ENCODE data around the gene TRAPPC2. TPM values are rescaled to one million over a fixed set of nuclear protein-coding genes. Genes with fewer than 3 reads are reported as not detected.

The TRAPPC2 gene
- total RNA-seq, 1 donor from 2014 or later, result 16.6 TPM

DNA sequence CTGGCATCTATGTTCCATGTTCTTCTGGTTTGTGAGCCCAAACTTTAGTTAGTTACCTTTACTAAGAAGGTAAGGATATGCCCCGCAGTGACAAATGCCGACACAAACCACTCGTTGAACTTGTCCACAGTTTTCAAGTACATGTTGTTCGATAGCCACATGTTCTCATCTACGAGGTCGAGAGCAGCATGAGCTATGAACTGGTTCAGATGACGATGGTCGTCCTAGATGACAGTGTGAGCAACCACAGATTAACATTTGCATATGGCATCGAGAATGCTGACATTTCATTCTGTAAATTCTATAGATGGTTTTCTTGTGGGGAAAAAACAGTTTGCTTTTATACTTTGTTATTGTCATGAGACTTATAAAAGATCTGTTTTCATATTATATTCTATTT lies 18.0 kb downstream of the TRAPPC2 start:
- no peaks in the 10 kb centered on the region for H3K27me3 ChIP-seq
- H3K27ac ChIP-seq, result no peak overlapping the region
- TF ChIP-seq, protein P1, sequence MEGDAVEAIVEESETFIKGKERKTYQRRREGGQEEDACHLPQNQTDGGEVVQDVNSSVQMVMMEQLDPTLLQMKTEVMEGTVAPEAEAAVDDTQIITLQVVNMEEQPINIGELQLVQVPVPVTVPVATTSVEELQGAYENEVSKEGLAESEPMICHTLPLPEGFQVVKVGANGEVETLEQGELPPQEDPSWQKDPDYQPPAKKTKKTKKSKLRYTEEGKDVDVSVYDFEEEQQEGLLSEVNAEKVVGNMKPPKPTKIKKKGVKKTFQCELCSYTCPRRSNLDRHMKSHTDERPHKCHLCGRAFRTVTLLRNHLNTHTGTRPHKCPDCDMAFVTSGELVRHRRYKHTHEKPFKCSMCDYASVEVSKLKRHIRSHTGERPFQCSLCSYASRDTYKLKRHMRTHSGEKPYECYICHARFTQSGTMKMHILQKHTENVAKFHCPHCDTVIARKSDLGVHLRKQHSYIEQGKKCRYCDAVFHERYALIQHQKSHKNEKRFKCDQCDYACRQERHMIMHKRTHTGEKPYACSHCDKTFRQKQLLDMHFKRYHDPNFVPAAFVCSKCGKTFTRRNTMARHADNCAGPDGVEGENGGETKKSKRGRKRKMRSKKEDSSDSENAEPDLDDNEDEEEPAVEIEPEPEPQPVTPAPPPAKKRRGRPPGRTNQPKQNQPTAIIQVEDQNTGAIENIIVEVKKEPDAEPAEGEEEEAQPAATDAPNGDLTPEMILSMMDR (IDR thresholded peaks at IDR 0.05), result no peak
- DNase-seq (no peak), ATAC-seq (no peak)
- H3K9me3 ChIP-seq, result no peaks in the 10 kb centered on the region
- intact Hi-C loops (cut with DNase I), result no loop called here
- no peak overlapping the region for H3K4me3 ChIP-seq
- no peaks in the 10 kb centered on the region for H3K4me1 ChIP-seq
- H3K36me3 ChIP-seq, result peaks cover 3% of the 10 kb centered on the region

DNA sequence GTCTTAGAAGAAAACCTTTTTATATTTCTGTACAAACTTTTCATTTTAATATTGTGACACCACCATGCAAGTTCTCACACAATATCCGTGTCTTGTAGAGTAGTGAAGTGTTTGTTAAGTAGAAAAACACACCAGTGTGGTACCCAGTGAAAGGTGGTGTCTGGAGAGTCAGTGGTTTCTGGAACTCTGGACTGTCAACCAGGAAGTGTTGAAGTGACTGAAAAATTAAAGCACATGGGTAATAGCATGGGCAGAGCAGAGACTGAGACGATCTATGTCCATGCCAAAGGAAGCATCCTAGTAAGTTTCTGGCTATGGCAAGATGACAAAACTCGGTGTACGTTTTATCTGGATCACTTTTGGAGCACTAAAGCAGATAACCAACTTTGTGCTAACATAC lies 23.3 kb downstream of the TRAPPC2 start:
- ATAC-seq, result no peak
- no peaks in the 10 kb centered on the region for H3K9me3 ChIP-seq
- H3K36me3 ChIP-seq, result peaks cover 9% of the 10 kb centered on the region
- intact Hi-C loops (cut with DNase I), result no loop called here
- H3K4me1 ChIP-seq, result no peaks in the 10 kb centered on the region
- no peaks in the 10 kb centered on the region for H3K27me3 ChIP-seq
- H3K4me3 ChIP-seq, result no peak overlapping the region
- H3K27ac ChIP-seq, result no peak overlapping the region
- DNase-seq, result no peak
- TF ChIP-seq, protein P1 (IDR thresholded peaks at IDR 0.05), result no peak

DNA sequence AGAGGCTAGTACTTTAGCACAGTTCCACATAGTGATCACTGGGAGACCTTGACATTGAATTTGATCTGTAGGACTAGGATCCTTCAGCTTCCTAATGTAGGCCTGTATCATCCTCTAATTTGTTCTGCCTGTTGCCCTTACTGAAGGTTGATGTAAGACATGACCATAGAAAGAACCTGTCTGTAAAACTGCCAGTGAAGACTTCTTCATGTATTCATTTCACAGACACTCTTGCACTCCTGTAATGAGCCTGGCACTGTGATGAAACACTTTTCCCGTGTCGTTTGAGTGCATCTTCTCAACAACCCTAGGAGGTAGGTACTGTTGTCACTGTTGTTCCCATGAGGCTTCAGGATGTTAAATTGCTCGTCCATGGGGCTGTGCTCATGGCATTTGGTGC lies 30.8 kb downstream of the TRAPPC2 start:
- ATAC-seq (no peak), DNase-seq (no peak)
- H3K9me3 ChIP-seq, result no peaks in the 10 kb centered on the region
- no peaks in the 10 kb centered on the region for H3K27me3 ChIP-seq
- TF ChIP-seq, protein P1 (IDR thresholded peaks at IDR 0.05), result no peak
- no peak overlapping the region for H3K27ac ChIP-seq
- peaks cover 4% of the 10 kb centered on the region for H3K36me3 ChIP-seq
- intact Hi-C loops (cut with DNase I), result no loop called here
- no peak overlapping the region for H3K4me3 ChIP-seq
- H3K4me1 ChIP-seq, result peaks cover 6% of the 10 kb centered on the region

DNA sequence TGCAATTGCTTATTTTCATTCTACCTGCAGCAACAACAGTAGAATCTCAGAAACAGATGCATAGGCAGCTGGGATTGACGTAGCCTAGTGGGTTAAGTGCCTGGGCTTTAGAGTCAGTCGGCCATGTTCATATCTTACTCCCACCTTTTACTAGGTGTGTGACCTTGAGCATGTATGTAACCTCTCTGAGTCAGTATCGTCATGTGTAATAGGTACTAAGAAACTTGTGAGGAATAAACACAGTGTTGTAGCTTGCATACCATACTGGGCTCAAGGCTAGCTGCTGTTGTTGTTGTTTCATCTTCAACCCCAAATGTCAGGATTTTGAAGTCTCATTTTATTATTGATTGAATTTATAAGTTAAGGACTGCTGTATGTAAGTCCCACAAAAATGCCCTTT lies 31.3 kb downstream of the TRAPPC2 start:
- ATAC-seq (no peak), DNase-seq (no peak)
- H3K4me1 ChIP-seq, result peaks cover 10% of the 10 kb centered on the region
- TF ChIP-seq, protein P1 (IDR thresholded peaks at IDR 0.05), result no peak
- no peak overlapping the region for H3K4me3 ChIP-seq
- intact Hi-C loops (cut with DNase I), result no loop called here
- no peaks in the 10 kb centered on the region for H3K27me3 ChIP-seq
- H3K9me3 ChIP-seq, result no peaks in the 10 kb centered on the region
- H3K27ac ChIP-seq, result no peak overlapping the region
- no peaks in the 10 kb centered on the region for H3K36me3 ChIP-seq

DNA sequence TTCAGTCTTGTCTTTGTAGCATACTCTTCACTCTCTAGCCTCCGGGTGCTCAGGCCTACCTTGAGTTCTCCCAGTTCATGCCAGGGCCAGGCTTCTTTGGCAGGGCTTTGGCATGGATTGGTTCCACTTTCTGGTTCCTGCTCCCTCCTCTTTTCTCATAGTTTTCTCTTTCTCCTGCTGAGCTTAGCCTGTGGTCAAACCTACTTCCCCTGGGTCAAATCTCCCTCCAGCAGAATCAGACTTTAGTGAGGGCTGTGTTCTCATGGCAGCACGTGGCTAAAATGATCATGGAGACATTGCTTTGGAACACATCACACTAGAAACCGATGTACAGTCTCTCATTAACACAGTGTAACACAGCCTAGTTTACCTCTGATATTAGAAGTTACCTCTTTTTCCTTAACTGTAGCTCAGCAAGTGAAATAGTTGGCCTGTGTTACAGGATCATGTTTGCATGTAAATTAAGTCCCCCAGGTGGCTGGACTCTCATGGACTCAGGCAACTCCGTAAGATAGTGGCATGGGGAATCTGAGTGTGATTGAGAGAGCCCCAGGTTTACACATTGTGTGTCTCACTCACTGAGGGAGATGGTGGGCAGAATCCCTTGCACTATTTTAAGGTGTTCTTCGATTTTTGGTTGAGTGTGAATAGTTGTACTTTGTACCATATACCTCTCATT lies 32.2 kb downstream of the TRAPPC2 start:
- no peak for ATAC-seq
- no peak overlapping the region for H3K4me3 ChIP-seq
- intact Hi-C loops (cut with DNase I), result no loop called here
- no peak for DNase-seq
- no peaks in the 10 kb centered on the region for H3K36me3 ChIP-seq
- no peaks in the 10 kb centered on the region for H3K9me3 ChIP-seq
- peaks cover 10% of the 10 kb centered on the region for H3K4me1 ChIP-seq
- H3K27me3 ChIP-seq, result no peaks in the 10 kb centered on the region
- TF ChIP-seq, protein P1 (IDR thresholded peaks at IDR 0.05), result no peak
- no peak overlapping the region for H3K27ac ChIP-seq

DNA sequence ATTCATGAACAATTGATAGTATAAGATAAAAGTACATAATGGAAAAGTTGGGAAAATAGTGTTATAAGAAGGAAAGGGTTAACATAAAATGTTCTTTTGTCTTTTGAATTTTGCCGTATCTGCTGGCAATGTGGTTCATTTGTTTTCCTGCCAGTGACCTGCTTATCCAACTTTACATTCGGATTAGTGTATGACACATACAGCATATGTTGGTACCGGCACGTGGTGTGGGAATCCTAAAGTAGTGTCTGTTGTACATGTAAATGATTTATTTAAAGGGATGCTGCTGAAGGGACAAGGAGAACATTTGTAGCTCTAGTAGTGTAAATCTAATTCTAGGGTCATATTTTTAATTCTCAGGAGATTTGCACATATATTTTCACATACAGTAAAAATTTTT lies 34.0 kb downstream of the TRAPPC2 start:
- peaks cover 10% of the 10 kb centered on the region for H3K4me1 ChIP-seq
- H3K36me3 ChIP-seq, result no peaks in the 10 kb centered on the region
- H3K4me3 ChIP-seq, result no peak overlapping the region
- no peaks in the 10 kb centered on the region for H3K9me3 ChIP-seq
- H3K27me3 ChIP-seq, result no peaks in the 10 kb centered on the region
- TF ChIP-seq, protein P1 (IDR thresholded peaks at IDR 0.05), result no peak
- H3K27ac ChIP-seq, result no peak overlapping the region
- no peak for DNase-seq
- intact Hi-C loops (cut with DNase I), result no loop called here
- ATAC-seq, result no peak
